HG03521 (cell line): ENCODE results near the gene TM4SF20.
"Not testable (repeated sequence)": the region's sequence is repeated elsewhere in the genome, so short reads cannot be mapped to it uniquely, and the experiment has no call there.

Experiments used
- ATAC-seq: cut with Tn5 transposase; IDR thresholded peaks from one replicate; pipeline ENCODE4 v1.9.1; 2021; ENCODE audit warnings: mild to moderate bottlenecking, moderate library complexity; ENCODE audit not compliant: unreplicated experiment

TM4SF20 gene

DNA sequence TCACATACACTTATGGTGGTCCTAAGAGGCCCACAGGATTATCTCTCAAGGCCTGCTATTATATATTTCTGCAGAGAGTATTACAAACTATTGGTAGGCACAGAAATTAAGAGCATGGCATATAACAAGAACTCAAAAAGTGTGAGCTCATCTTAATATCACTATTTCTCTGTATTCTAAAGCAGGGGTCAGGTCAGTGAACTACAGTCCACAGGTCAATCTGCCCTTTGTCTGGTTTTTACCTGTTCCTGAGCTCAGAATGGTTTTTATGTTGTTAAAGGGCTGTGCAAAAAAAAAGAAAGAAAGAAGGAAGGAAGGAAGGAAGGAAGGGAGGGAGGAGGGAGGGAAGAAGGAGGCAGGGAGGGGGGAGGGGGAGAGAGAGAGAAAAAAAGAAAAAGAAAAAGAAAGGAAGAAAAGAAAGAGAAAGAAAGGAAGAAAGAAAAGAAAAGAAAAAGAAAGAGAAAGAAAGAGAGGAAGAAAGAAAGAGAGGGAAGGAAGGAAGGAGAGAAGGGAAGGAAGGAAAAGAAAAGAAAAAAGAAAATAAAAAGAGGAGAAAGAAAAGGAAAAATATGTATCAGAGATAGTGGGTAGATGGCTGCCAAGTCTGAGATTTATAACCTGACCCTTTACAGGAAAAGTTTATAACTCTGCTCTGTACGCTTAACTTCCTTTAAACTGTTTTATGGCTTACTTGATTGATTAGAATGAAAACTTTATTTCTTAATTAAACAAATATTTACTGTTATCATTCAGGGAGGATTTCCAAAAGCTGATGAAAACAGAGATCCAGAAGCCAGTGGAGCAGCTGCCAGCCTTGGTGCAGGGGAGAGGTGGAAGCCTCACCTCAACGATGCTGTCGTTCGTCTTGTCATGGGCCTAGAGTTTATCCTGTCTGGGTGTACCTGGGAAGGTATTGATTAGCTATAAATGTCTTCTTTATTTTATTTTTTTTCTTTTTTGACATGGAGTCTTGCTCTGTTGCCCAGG, 19.9 kb upstream of the TM4SF20 start:
- no peak for ATAC-seq

DNA sequence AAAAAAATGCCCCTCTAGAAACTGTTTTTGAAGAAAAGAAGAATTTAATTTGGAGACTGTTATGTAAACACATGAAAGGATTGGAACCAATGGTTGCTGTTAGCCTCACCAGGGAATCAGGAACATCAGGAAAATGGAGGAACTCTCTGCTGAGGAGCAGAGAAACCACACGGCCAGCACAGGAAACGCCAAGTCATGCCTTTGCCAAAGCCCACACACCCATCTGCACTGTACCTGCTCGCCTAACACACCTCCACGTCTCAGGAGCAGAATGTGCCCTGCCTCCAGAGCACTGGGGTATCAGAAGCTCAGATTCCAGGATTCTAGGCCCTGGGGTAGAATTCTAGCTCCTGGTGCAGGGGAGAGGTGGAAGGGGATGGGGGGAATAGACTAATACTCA, 18.5 kb upstream of the TM4SF20 start:
- ATAC-seq = no peak

DNA sequence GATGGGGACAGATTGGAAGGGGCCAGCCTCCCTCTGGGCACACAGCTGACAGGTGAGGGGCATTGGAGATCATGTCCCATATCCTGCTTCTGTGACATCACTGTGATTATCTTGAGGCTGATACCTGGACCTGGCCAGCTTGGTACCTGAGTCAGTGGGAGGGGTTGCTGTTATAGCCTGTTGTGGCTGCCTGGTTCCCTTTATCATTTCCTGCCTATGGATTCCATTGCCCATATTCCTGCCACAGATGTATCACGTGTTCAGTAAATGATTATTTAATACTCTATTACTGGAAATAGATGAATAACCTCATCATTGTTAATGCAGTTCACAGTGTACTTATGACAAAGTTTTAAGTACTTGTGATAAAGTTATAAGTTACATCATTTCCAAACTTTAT, 16.4 kb upstream of the TM4SF20 start:
- no peak for ATAC-seq

DNA sequence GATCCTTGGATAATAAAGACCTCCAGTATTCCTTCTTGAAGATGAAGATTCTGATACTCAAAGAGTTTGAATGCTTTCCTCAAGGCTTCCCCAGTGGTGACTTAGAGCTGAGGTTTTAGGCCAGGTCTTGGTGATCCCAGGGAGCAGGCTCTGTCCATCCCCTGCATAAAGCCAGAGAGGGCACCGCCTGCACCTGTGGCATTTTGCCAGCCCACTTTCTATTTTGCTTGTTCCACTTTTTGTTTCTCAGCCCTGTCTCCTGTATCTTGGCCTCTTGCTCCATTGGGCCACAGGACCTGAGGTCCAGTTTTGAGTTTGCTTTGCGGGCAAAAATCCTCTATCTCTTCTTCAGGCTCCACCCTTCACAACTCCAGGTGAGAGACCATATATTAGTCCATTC, 15.3 kb upstream of the TM4SF20 start:
- no peak for ATAC-seq

DNA sequence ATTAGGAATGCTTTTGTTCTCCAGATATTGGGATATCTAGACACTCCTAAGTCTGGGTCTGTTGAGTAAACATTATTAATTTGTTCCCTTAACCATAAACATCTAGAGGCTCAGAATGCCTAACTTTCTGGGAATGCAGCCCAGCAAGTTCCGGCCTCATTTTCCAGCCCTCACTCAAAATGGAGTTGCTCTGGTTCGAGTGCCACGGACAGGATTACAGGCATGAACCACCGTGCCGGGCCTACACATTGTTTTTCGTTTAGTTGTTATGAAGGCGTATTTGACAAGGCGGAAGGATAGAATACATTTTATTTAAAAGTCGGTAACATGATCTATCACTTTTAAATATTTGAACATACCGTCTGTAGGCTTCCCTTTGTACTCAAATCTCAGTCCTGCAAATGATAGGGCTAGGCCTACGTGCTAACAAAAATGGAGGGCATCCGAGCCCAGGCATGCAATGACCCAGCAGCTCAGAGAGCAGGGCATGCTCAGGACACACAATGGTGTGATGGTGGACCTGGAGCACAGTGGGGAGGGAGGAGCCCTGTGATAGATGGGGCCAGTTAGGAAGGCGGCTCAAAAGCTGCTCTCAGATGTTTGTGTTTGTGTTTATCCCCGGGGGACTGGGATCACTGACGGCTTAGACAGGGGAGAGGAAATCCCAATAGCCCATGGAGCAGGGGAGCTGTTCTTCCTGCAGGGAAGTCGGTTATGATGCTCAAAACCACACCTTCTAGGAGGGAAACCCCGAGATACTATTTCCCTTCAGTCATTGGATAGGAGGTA, 11.6 kb upstream of the TM4SF20 start:
- ATAC-seq = no peak

DNA sequence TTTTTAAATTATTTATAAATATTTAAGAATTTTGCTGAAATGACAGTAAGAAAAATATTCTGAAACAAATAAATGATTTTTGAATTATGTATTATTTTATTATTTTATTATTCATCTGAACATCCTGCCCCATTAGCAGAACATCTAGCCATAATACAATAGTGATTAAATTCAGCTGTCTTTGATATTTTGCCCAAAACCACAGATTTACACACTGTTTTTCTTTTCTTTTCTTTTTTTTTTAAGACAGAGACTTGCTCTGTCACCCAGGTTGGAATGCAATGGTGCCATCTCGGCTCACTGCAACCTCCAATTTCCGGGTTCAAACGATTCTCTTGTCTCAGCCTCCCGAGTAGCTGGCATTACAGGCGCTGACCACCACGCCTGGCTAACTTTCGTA, 10.6 kb upstream of the TM4SF20 start:
- no peak for ATAC-seq

DNA sequence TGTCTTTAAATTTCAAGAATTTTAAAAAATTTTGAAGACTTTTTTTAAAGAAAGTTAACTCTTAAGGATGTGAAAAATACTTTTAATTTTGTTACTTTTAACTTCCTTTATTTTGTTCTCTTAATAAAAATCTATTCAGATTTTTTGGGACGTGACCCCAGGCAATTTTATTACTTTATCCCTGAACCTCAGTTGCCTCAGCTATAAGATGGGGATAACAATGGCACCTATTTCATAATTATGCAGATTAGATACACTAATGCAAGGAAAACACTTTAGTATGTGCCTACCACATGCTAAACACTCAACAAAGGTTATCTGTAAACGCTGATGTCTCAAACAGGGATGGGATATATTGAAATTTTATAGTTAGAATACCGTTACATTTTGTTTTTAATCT, 10.1 kb upstream of the TM4SF20 start:
- no peak for ATAC-seq

DNA sequence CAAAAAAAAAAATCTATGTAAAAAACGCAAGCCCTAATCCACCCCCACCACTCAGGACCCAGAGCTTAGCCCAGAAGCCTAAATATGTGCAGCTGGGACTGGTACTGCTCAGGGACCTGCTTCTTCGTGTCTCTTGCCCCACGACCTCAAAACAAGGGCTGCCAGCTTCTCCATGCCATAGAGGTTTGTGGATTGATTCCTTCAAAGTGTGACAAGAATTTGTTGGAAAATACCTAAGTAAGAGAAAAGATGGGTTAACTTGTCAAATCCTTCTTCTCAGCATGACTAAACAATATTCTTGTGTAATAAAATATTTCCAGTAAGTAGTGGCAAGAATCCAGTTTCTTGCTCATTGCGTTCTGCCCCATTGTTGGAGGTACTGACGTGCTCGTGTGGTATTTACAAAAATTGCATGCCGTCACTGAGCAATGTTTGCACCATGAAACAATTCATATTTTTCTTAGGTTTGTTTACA, 9.5 kb upstream of the TM4SF20 start:
- no peak for ATAC-seq

DNA sequence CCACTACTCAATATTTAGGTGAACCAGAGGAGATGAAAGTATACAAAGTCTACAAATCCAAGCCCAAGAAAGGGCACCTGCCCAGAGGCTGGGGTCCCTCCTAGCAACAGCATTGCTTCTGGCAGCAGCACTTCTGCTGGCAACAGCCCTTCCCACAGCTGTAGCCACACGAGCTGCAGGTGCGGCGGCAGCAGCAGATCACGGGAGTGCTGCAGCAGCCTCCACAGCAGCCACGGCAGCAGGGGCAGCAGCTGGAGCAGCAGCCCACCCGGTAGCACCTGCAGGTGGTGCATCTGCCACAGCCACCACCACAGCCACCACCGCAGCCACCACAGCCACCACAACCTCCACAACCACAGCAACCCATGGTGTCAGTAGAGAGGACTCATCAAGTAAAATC, 8.5 kb upstream of the TM4SF20 start, which contains the start of gene SCYGR1:
SCYGR1 (minus strand) TSS at position 367 of the 400 bp plus-strand sequence; CDS start at position 367, 0 bp downstream.
- not testable (repeated sequence) for ATAC-seq

DNA sequence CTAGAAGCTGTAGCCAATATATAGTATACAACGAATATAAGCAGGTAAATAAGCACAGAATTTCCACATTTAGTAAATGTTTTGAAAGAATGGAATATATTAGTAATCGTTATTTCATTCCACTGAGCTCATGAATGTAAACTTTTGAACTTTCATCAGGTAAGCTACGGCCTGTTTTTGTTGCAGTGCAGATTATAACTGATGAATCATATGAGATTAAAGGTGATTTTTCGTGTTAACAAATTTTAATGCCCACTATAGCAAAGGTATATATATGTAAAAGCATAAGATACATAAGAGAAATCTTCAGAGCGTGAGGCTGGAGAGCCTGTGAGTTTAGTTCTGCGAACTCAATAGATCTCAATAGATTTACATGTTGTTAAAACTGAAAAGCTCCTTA, 7.5 kb upstream of the TM4SF20 start:
- ATAC-seq = no peak

DNA sequence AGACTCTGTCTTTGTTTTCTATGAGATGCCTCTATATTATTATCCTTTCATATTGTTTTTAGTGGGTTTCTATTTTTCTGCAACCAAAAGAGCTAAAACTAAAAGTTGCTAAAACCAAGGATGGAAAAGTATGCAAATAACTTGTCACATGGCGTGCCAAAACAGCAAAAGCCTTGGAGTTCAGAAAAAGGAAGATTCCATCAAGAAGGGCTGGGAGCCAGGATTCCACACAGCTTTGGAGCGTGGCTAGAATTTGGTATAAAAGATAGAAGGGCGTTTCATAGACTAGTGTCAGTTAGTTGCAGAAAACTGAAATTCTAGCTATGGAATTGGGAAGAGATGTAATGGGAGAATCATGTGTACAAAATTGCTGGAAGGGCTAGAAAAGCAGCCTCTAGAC, 4.6 kb upstream of the TM4SF20 start:
- ATAC-seq = no peak

DNA sequence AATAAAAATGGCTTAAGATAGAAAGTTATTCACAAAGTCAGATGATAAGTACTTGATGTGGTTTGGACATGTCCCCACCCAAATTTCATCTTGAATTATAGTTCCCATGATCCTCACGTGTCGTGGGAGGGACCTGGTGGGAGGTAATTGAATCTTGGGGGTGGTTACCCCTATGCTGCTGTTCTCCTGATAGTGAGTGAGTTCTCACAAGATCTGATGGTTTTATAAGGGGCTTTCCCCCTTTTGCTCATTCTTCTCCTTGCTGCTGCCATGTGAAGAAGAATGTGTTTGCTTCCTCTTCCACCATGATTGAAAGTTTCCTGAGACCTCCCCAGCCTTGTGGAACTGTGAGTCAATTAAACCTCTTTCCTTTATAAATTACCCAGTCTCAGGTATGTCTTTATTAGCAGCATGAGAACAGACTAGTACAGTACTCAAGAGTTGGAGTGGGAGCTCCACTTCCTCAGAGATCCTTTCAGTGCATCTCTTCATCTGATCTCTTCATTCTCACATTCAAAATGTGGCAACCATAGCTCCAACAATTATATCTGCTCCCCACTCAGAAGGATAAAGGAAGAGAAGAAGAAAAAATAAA, 3.2 kb upstream of the TM4SF20 start:
- not testable (repeated sequence) for ATAC-seq

DNA sequence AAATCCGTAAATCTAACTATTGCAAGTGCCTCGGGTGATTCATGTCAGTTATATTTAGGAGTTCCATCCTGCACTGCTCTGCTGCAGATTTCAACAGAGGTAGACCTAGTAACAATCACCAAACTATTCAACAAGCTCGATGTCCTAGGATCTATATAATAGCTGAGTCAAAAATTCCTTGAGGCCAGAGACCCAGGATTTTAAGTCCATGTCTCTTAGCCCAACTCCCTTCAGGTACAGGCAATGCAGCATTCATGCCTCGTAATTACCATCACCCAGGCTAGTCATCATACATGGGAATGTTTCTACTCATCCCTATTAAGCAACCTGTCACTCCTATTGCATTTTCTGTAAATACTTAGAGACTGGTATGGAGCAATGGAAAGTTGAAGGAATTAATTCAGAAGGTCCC, 729 bp downstream of the TM4SF20 start:
- no peak for ATAC-seq

DNA sequence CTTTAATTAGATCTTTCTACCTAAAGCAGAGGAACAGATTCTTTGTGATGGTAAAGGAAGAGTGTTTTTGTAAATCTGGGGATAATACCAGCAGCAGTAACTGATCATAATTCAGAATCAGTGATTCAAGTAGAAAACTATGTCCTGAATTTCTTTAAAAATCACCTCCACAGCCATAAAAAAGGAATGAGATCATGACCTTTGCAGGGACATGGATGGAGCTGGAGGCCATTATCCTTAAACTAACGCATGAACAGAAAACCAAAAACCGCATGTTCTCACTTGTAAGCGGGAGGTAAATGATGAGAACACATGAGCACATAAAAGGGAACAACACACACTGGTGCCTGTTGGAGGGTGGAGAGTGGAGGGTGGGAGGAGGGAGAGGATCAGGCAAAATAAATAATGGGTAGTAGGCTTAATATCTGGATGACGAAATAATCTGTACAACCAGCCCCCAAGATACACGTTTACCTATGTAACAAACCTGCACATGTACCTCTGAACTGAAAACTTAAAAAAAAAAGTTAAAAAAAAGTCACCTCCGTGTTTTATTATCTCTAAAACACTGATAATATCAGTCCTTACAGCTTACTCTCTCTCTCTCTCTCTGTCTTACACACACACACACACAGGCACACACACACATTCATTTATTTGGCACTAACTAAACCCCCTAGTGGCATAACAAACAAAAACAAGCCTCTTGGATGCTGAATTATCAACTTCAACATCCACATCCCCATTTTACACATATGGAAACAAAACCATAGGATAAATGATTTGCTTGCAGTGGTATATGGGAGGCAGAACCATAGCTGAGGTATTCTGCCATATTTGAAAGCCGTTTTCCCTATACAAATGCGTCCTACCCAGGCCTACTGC, 1.4 kb downstream of the TM4SF20 start:
- ATAC-seq = no peak

DNA sequence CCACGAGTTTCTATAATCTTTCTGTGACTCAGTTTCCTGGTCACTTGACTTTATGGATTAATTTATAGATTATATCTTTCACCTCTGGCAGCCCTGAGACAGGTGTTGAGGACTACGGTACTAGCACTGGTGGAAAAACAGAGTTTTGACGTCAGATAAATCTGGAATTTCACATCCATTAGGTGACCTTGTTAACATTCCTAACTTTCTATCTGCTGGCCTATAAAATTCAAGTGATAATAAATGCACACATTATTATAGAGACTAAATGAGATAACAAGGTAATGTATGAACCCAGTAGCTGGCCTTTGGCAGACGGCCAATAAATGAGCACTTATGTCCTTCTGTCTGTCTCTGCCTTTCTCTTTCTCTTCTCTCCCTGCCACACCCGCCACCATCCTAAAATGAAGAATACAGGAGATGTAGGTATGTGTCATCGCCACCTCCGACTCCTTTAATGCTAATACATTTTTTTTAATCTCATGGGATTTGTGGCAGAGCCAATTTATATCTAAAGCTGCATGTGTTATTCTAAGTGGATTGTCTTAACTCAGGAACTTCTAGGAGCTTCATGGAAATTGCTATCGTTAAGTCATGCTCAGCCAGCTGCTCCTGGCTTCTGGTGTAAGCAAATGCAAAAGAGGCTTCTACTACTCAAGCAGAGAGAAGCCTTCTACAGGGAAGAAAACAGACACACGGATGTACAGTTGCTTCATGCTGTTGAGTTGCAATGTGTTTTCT, 2.3 kb downstream of the TM4SF20 start:
- ATAC-seq = no peak

DNA sequence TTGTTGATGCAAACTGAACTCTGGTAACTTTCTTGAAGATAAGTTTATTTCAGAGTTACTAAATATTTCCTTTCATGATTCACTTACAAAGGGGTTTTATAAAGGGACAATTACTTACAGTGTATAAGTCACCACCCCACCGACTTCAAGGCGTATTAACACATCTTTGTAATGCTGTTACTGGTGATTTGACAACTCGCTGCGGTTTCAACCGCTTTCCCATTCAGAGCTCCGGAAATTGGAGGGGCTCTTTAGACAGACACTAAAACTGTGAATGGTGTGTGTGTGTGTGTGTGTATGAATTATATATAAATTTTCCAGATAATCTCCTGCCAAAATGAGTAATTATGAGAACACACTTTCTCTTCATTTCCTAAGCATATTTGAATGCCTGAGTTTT, 4.9 kb downstream of the TM4SF20 start:
- no peak for ATAC-seq

DNA sequence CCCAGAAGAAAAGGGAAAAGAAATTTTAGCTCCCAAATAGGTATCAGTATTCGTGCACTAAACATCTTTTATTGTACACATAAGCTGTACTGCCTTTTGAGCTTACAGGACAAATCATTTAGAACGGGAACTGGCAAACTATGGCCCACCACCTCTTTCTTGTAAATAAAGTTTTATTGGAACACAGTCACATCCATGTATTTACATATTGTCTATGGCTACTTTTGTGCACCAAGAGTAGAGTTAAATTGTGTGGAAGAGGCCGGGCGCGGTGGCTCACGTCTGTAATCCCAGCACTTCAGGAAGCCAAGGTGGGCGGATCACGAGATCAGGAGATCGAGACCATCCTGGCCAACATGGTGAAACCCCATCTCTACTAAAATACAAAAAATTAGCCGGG, 5.7 kb downstream of the TM4SF20 start:
- ATAC-seq = no peak

DNA sequence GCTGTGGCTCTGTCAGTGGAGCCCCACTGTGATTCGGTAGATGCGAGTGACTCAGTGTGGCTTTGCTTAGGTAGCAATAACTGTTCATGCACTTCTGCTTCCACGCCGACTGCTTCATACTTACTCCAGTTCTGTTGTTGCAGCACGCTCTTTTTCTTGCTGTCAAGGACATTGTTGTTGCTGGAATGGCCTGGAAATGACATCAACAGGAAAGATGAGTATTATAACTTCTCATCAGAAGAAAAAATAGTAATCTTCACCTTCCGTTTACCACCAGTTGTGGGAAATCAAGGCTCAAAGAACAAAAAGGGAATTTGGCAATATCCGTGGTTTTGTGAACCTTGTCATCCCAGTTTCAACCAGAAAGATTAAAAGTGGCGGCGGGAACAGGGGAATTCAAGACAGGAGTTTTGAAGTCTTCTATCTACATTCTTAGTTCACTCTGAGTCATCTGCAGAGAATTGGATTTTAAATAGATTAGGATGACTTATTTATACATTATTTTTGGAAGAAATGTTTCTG, 8.3 kb downstream of the TM4SF20 start:
- ATAC-seq = no peak

DNA sequence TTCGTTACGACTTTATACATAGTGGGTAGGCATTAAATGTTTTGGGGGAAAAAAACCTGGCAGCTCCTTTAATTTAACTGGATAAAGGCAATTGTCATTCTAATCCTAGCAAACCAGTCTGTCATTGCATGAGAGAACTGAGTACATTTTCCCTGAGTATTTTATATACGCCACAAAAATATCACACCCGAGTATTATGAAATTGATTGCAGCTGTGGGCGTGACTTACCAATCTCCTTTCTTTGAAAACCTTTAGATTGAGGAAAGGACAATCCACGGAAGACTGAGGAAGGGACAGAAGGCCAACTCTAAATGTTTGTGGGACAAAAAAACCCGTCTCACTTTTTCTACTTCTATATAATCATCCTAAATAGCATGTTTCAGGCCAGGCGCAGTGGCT, 9.0 kb downstream of the TM4SF20 start:
- ATAC-seq = no peak
